NCI-H345 (cell line): Measurements from ENCODE around the gene GPRASP3.
"Not testable (repeated sequence)": the region's sequence is repeated elsewhere in the genome, so short reads cannot be mapped to it uniquely, and the experiment has no call there.

Experiments
- DNase-seq: peaks from one replicate; lab custom pipeline; 2025; lab: John Stamatoyannopoulos, UW

Gene GPRASP3

DNA sequence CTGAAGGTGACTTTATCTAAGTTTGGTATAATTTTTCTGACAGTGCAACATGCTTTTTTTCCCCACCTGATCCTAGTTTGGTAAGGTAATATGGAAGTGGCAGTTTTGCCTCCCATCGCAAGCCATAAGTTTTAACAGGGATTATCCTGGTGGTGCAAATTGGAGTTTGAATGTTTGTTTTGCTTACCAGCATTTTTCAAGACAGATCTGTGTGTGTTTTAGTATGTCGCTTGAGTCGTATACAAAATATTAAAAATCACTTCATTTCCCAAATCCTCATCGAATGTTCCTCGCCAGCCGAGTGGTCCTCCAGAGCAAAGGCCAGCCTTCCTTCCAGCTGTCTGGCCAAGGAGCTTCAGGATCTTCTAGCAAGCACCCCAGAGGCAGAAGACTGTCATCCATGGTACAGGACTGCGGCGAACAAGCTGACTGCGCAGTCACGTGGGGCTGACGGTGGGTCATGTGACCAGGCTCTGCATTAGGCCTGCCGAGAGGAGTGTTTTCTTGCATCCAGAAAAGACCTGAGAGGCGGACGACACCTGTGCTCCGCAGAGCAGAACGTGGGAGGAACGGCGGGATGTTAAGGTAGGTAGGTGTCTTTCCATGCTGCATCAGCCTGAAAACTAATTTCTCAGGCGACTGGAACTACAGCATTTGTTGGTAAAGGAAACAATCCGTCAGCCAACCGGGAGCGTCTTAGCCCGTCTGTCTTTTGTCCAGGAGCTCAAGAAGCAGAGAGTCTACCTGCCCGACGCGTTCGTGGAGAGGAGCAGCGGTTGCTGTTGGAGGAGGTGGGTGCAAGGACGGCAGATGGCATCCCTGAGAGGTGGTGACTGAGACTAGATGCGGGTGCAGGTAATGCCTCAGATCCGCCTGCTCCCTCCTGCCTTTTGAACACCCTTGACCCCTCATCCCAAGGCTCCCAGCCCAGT, at the start of gene GPRASP3:
Gene GPRASP3, plus strand, starts transcription at position 507 of the 932 bp plus-strand sequence. CDS start 28,253 bp downstream, outside the sequence.
- DNase-seq = peak; percentile 80

DNA sequence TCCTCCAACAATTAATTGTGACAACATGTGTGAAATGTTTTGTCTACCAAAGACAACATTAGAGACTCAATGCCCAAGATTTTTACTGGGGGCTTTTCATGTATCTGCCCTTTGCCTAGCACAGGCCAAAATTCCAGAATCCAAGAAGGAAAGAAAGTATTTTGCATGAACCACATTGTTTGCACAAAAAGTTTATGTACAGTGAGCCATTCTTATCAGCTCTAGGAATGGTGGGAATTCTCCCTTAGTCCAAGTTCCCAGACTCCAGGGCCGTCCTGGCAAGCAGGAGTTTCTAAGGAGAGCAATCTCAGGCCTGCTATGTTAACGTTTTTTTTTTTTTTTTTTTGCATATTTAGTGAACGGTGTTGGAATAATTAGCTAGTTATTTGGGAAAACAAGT, 47.7 kb upstream of the GPRASP3 start:
- no peak for DNase-seq

- not testable (repeated sequence) for DNase-seq
Observed at GRCh38 chrX:102677479-102677878, 43.1 kb upstream of the GPRASP3 start.

DNA sequence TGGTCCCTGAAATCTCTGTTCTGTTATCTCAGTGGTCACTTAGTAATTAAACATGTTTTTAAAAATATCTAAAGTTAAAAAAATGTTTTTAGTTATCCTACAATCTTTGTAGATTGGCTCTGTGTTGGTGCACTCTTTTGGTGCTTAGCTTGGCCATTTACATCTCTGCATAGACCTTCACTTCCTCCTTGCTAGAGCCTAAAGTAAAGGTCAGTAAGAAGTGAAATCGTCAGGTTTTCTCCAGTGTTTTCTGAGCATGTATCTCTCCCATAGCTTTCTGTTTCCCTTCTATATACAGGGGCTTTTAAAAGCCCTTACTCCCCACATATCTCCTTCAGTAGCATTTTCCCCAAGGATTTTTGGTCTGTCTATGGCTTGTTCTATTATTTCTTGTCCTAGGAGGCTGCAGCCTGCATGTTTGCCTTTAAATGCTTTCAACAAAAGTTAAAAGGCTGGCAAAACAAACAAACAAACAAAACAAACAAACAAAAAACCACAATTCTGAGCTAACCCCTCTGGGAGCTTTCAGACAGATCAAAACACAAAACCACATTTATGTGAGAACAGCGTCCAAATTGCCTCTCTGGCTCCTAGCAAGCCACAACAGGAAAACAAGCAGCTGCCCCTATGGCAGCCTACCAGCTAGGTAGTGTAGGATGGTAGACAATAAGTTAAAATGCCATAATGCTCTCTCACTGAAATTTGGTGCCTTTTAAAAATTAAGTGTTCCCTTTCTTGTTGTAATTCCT, 35.6 kb upstream of the GPRASP3 start:
- DNase-seq = no peak

- no peak for DNase-seq
Observed at GRCh38 chrX:102694749-102695148, 25.8 kb upstream of the GPRASP3 start.

- no peak for DNase-seq
Observed at GRCh38 chrX:102696306-102696705, 24.2 kb upstream of the GPRASP3 start.

DNA sequence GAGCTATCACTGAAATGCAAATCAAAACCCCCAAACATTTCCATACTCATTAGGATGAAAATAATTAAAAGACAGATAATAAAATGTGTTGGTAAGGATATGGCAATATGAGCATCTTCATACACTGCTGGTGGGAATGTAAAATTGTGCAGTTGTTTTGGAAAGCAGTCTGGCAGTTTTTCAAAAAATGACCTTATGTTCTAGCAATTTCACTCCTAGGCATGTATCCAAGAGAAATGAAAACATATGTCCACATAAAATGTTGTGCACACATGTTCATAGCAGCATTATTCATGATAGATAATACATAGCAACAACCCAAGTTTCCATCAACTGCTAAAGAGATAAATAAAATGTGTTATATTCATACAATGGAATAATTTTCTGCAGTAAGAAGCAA, 23.0 kb upstream of the GPRASP3 start:
- DNase-seq = no peak

DNA sequence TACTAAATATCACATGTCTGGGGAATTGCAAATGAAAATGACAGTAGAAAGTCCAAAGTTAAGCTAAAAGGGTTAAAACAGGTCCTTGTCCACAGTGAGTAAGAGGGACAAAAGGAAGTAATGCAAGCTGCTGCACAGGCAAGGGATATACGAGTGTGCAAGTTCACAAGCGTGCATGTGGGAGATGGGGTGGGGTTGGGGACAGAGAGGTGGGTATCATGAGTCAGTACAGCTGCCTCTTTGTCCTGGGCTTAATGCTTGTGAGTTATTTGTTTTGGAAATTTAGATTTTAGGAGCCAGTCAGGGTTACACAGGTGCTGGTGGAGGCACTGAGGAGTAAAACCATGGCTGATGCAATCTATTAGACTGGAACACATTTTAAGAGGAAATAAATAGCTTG, 11.6 kb upstream of the GPRASP3 start:
- no peak for DNase-seq

- no peak for DNase-seq
Observed at GRCh38 chrX:102711872-102712215, 8.7 kb upstream of the GPRASP3 start.

- peak; percentile 16 for DNase-seq
Observed at GRCh38 chrX:102712216-102712966, 8.2 kb upstream of the GPRASP3 start, which contains the start of gene GPRASP2. GPRASP2 (plus strand) TSS chrX:102712448; CDS start chrX:102714870, 2,422 bp downstream.

DNA sequence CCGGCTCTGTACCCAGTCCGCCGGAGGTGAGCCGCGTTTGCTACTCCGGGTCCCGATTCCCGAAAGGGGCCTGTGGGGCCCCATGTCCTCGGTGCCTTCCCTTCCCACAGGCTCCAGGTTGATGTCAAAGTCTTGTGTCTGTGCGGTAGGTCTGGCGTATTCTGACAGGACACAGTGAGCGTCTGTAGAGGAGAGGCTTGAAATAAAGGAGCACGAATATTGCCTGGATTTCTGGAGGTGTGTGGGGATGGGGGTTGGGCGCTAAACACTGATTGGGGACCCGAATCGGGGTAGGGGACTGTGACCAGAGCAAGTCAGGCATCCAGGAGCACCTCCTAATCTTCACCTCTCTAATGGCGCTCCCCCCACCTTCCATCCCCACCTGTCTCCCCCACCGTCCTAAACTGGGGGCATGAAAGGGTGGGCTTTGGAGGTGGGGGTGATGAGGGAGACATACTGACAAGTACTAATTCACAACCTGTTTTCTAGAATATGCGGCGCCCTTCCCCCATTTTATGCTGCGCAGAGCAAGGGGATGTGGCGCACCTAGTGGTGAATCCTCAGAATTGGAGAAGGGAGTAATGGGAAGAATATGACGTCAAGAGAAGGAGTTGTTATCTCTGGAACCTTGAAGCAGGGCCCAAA, 7.4 kb upstream of the GPRASP3 start:
- DNase-seq = peak; percentile 51

GRCh38 chrX:102714994-102715393, 5.5 kb upstream of the GPRASP3 start:
- DNase-seq = no peak

DNA sequence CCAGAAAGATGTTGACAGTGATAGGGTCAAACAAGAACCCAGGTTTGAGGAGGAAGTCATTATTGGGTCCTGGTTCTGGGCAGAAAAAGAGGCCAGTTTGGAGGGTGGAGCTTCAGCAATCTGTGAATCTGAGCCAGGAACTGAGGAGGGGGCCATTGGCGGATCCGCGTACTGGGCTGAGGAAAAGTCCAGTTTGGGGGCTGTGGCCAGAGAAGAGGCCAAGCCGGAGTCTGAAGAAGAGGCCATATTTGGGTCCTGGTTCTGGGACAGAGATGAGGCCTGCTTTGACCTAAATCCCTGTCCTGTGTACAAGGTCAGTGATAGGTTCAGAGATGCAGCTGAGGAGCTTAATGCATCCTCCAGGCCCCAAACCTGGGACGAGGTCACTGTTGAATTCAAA, 4.6 kb upstream of the GPRASP3 start:
- DNase-seq = no peak

DNA sequence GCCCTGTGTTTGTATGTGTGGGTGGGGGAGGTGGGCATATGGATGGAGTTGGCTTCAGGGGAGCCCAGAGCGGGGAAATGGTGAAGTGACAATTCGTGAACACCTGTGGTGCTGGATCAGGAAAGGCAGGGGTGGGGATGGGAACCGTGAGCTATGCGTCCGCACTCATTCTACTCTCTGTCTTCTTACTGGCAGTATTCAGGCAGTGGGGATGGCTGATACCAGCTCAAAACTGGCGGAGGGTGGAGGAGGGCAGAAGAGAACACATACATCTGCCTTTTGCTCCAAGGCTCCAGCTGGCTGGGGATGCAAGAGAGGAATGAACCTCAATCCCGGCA, 595 bp downstream of the GPRASP3 start:
- DNase-seq = not testable (repeated sequence)

DNA sequence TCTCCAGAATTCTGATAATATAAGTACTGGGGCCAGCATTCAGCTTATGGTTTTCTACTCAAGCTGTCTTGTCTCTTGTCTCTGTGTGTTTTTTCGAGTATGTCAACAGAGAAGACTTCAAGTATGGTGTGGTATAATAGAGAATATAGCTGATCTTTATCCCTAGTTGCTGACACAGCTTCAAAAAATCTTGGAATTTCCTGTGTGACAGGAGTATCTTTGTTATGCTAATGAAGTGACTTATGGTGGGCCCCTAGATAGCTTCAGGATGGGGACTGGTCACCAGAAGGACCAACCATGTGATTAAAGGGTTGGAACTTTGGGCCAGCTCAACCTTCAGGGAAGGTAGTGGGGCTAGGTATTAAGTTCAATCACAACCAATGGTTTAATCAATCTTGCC, 2.9 kb downstream of the GPRASP3 start:
- DNase-seq = no peak

- DNase-seq = no peak
Observed at GRCh38 chrX:102727761-102728160, 7.2 kb downstream of the GPRASP3 start.

GRCh38 chrX:102728646-102729045, 8.1 kb downstream of the GPRASP3 start:
- DNase-seq = no peak

- DNase-seq = no peak
Observed at GRCh38 chrX:102739657-102740056, 19.1 kb downstream of the GPRASP3 start.

- no peak for DNase-seq
Observed at GRCh38 chrX:102744307-102744706, 23.8 kb downstream of the GPRASP3 start.

DNA sequence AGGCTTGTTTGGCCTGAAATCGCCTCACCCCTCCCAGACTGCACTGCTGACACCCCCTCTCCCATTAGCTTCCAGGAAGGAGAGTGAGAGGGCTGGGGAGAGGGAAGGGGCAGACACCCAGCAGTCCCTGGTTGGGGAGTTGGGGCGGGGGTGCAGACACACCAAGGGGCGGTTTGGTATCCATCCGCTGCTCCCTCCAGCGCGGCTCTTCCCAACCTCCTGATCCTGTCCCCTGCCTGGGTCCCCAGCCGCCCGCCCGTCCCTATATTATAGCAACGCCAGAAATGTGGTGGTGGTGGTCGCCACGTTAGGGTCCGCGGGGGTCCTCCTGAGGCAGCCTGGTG, 24.9 kb downstream of the GPRASP3 start:
- DNase-seq = no peak

DNA sequence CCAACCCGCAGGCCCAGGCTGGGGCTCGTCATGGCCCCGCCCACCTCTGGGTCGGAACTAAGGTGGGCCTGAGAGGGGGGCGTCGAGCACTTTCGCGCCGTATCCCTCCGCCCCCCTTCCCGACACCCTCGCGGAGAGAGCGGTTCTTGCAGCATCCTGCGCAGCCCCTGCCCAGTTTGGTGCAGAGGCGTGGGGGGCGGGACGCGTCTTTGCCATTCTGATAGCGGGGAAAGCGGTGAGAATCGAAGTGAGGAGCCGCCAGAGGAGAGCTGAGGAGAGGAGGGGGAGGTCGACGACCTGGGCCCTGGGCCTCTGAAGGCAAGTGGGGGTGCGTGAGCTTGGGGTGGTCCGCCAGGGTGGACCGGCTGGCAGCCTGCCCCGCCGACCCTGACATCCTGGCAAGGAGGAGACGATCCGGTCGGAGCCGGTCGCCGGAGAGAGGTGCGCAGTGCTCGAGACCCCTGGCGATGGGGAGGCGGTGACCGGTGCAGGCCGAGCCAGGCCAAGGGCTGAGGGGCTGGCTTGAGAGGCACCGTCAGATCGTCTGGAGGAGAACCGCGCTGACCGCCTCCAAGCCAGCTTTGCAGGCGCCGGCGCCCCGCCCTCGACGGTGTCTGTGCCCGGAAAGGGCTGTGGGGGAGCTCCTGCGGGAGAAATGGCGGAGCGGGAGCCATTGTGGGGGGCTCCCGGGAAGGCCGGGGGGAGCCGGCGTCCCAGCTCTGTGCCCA, 25.5 kb downstream of the GPRASP3 start:
- no peak for DNase-seq
